Endothelial cell of umbilical vein (primary cell): ENCODE measurements around the gene CDK6. TPM values are rescaled to one million over a fixed set of nuclear protein-coding genes. Genes with fewer than 3 reads are reported as not detected.

Experiments used
- BruUV-seq: library from RNA; stranded (reverse); fragments of 400-500 nt; replicated peaks from 2 replicates; lab custom pipeline; 2021; lab: Mats Ljungman, UMichigan
- CTCF ChIA-PET: fragments of 300-600, 350-600 bp; sonication (Branson Sonifier 250); formaldehyde crosslinking; loops from one replicate; lab custom pipeline; 2021; ENCODE audit warnings: antibody characterized with exemption, inconsistent platforms; lab: Charles Lee
- POLR2A ChIA-PET: fragments of 300-600, 350-600 bp; sonication (Branson Sonifier 250); formaldehyde crosslinking; loops from one replicate; lab custom pipeline; 2021; ENCODE audit warnings: antibody characterized with exemption, inconsistent platforms; lab: Charles Lee
- DNase-seq: peaks from one replicate; pipeline ENCODE4 v3.0.0-alpha.2; 2011; ENCODE audit warnings: low read depth, low spot score
- FAIRE-seq: peaks from 2 replicates; lab custom pipeline; 2011; peaks lifted over from hg19 to GRCh38; lab: Jason Lieb, UNC
- H2AFZ ChIP-seq: 2 replicates; pipeline ENCODE4 v1.6.0; 2012; ENCODE audit warnings: low read depth, low read length, control low read depth, inconsistent platforms
- H3K27ac ChIP-seq: 2 replicates; pipeline ENCODE4 v1.5.1; 2011; ENCODE audit warnings: low read depth, mild to moderate bottlenecking, control low read depth, low read length, moderate library complexity; ENCODE audit not compliant: insufficient read depth
- H3K27me3 ChIP-seq, 2 experiments: 2 replicates each; pipeline versions ENCODE4 v1.6.0 to v1.6.1; 2011; ENCODE audit warnings: low read length in 2 of 2, mixed read lengths in 1 of 2; ENCODE audit not compliant: control insufficient read depth in 2 of 2, insufficient read depth in 2 of 2
- H3K36me3 ChIP-seq, 2 experiments: 2 replicates in 1 of 2; 3 replicates in 1 of 2; pipeline ENCODE4 v1.5.1; 2011; ENCODE audit warnings: low read length in 2 of 2, mild to moderate bottlenecking in 1 of 2, moderate library complexity in 1 of 2; ENCODE audit not compliant: control insufficient read depth in 2 of 2, insufficient read depth in 2 of 2; ENCODE audit errors: extremely low read depth in 1 of 2
- H3K4me1 ChIP-seq: 3 replicates; pipeline ENCODE4 v1.5.1; 2011; ENCODE audit warnings: mild to moderate bottlenecking, low read length; ENCODE audit not compliant: control insufficient read depth, insufficient read depth; ENCODE audit errors: extremely low read depth
- H3K4me2 ChIP-seq: 2 replicates; pipeline ENCODE4 v1.6.1; 2011; ENCODE audit warnings: low read length, control low read depth, mixed read lengths; ENCODE audit not compliant: insufficient read depth
- H3K4me3 ChIP-seq, 3 experiments: fragments of 200-600 bp in 1 of 3; sonication (generic), shearing (Covaris generic) in 1 of 3; replicated peaks in 1 of 3; 2 replicates each; pipeline ENCODE4 v1.5.1; 2011 to 2016; ENCODE audit warnings: control low read depth in 3 of 3, low read length in 3 of 3, mild to moderate bottlenecking in 2 of 3, inconsistent platforms in 1 of 3, low read depth in 1 of 3, moderate library complexity in 1 of 3; ENCODE audit not compliant: insufficient read depth in 1 of 3
- H3K79me2 ChIP-seq: 2 replicates; pipeline ENCODE4 v1.6.0; 2012; ENCODE audit warnings: low read length, inconsistent platforms; ENCODE audit not compliant: control insufficient read depth, insufficient read depth
- H3K9ac ChIP-seq: replicated peaks from 2 replicates; pipeline ENCODE3; 2011; ENCODE audit warnings: low read length, control low read depth; ENCODE audit not compliant: insufficient read depth; ENCODE audit errors: extremely low read depth
- H3K9me1 ChIP-seq: replicated peaks from 3 replicates; pipeline ENCODE4 v1.6.0; 2011; ENCODE audit warnings: mild to moderate bottlenecking, low read length; ENCODE audit not compliant: control insufficient read depth, insufficient read depth; ENCODE audit errors: extremely low read depth
- H3K9me3 ChIP-seq: replicated peaks from 2 replicates; pipeline ENCODE4 v1.5.1; 2012; ENCODE audit warnings: low read length, inconsistent platforms; ENCODE audit not compliant: control insufficient read depth, insufficient read depth
- H4K20me1 ChIP-seq: replicated peaks from 2 replicates; pipeline ENCODE3; 2011; ENCODE audit warnings: mild to moderate bottlenecking, low read length; ENCODE audit not compliant: control insufficient read depth, insufficient read depth; ENCODE audit errors: extremely low read depth
- EZH2 ChIP-seq: IDR thresholded peaks from 2 replicates; pipeline ENCODE4 v1.6.1; 2012; ENCODE audit warnings: borderline replicate concordance, low read depth, mild to moderate bottlenecking, moderate library complexity, low read length, inconsistent platforms; ENCODE audit not compliant: severe bottlenecking
- FOS ChIP-seq: IDR thresholded peaks from 2 replicates; pipeline ENCODE4 v1.6.1; 2011; ENCODE audit warnings: mild to moderate bottlenecking, low read length, moderate library complexity, borderline replicate concordance; ENCODE audit not compliant: insufficient read depth
- GATA2 ChIP-seq: IDR thresholded peaks from 2 replicates; pipeline ENCODE4 v1.7.0; 2011; ENCODE audit warnings: low read depth, mild to moderate bottlenecking, moderate library complexity, mixed read lengths, low read length; ENCODE audit not compliant: insufficient read length, insufficient read depth
- POLR2A ChIP-seq: IDR thresholded peaks from 2 replicates; pipeline ENCODE4 v1.6.1; 2012; ENCODE audit warnings: low read depth, mild to moderate bottlenecking, control low read depth, low read length
- POLR2AphosphoS5 ChIP-seq: IDR thresholded peaks from 2 replicates; pipeline ENCODE4 v1.6.1; 2012; ENCODE audit warnings: low read depth, mild to moderate bottlenecking, control low read depth, low read length, moderate library complexity; ENCODE audit not compliant: insufficient read depth
- dilution Hi-C: fragments of 300-500 bp; cut with MboI; formaldehyde crosslinking; loops from one replicate; pipeline ENCODE4 v1.15.0; 2019; ENCODE audit warnings: low sequenced_read_pairs; ENCODE audit not compliant: extremely low pct_ligation_motif_present
- intact Hi-C: fragments of 100-400 bp; cut with micrococcal nuclease; formaldehyde crosslinking; loops from one replicate; pipeline ENCODE4 v1.10.0; 2022
- polyA plus RNA-seq, 4 experiments: library from polyadenylated mRNA; depleted of rRNA in 3 of 4; stranded (reverse) in 3 of 4; unstranded in 1 of 4; fragments of >200 nt; gene quantifications; 2 replicates each; pipeline versions ENCODE4 v1.2.1 to v1.2.3, GENCODE V29; 2011 to 2012; ENCODE audit warnings: missing spikeins in 1 of 4
- total RNA-seq: library from RNA; stranded (reverse); gene quantifications from 2 replicates; pipeline ENCODE4 v1.2.3, GENCODE V29; 2021
- TF ChIP-seq, protein P1 (sequence below), 2 donors: IDR thresholded peaks; 1 replicate in 1 of 2; 2 replicates in 1 of 2; pipeline ENCODE4 v1.5.1; 2011; ENCODE audit warnings: low read length in 2 of 2, mild to moderate bottlenecking in 2 of 2, moderate library complexity in 2 of 2, control low read depth in 1 of 2, inconsistent platforms in 1 of 2, low read depth in 1 of 2; ENCODE audit not compliant: insufficient read depth in 1 of 2; ENCODE audit errors: extremely low read depth in 1 of 2

Gene CDK6
- total and polyA plus RNA-seq, 2 donors (not counting 3 experiments of a cell fraction or from before 2014, with no cell fraction given): 6.0 to 28.2 TPM

DNA sequence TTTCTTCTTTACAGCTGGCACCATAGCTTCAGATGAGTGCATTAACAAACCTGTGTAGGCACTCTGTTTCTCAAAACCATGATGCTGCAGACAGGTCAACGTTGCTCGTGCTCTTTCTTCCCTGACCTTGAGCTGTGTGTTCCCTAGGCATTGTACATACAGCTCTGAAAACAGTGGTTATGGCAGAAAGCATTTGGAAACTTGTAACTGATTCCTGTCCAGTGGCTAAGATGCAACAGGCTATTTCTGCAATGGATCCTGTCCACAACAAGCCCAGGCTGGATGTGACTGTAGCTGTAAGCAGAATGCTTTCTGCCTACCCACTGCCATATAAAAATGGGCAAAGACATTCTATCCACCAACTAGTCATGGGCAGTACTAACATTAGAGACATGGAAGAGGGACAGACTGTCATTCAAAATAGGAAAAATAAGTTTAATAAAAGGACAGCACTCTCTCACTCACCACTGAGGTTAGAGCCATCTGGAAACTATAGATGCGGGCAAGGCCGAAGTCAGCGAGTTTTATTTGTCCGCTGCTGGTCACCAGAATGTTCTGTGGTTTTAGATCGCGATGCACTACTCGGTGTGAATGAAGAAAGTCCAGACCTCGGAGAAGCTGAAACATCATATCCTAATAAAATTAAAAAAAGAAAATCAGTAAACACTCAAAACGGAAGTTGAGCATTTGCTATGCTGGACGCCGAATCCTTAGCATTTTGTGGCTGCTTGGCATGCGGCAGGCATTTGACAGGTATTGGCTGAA, 111.0 kb downstream of the CDK6 start:
- Histone ChIP-seq H3K4me2 (no peak overlapping the region), H3K27ac (no peak overlapping the region), H3K27me3 (no peaks in the 10 kb centered on the region), H2AFZ (no peak overlapping the region), H3K79me2 (no peaks in the 10 kb centered on the region), H3K9me3 (no peaks in the 10 kb centered on the region), H3K4me3 (no peak overlapping the region), H3K9me1 (no peaks in the 10 kb centered on the region), H3K4me1 (peaks cover 25% of the 10 kb centered on the region), H4K20me1 (no peaks in the 10 kb centered on the region), H3K9ac (no peak overlapping the region), H3K36me3 (peaks cover 3% of the 10 kb centered on the region in 2 experiments)
- FAIRE-seq (no peak), DNase-seq (no peak)
- no TSS peak for BruUV-seq
- dilution Hi-C loops: no loop called here
- intact Hi-C loops: no loop called here
- TF ChIP-seq, protein P1, sequence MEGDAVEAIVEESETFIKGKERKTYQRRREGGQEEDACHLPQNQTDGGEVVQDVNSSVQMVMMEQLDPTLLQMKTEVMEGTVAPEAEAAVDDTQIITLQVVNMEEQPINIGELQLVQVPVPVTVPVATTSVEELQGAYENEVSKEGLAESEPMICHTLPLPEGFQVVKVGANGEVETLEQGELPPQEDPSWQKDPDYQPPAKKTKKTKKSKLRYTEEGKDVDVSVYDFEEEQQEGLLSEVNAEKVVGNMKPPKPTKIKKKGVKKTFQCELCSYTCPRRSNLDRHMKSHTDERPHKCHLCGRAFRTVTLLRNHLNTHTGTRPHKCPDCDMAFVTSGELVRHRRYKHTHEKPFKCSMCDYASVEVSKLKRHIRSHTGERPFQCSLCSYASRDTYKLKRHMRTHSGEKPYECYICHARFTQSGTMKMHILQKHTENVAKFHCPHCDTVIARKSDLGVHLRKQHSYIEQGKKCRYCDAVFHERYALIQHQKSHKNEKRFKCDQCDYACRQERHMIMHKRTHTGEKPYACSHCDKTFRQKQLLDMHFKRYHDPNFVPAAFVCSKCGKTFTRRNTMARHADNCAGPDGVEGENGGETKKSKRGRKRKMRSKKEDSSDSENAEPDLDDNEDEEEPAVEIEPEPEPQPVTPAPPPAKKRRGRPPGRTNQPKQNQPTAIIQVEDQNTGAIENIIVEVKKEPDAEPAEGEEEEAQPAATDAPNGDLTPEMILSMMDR (IDR thresholded peaks at IDR 0.05; ENCODE audit: extremely low read depth in 1 of 2, insufficient read depth in 1 of 2, low read depth in 1 of 2, low read length in 2 of 2): no peak
- TF ChIP-seq POLR2AphosphoS5 (no peak), EZH2 (no peak), GATA2 (no peak), FOS (no peak), POLR2A (no peak)
- ChIA-PET CTCF (interaction anchor here (1.7 kb wide), 1 partner anchor 93 kb away, joined by 3 read pairs; no protein-coding TSS in a partner anchor), POLR2A (no interaction called here)
